Right cardiac atrium (tissue), 5 donors: Measurements from ENCODE around the gene PAK1. TPM values are rescaled to one million over a fixed set of nuclear protein-coding genes. Genes with fewer than 3 reads are reported as not detected.

Source experiments
- ATAC-seq, 2 donors: fragments of 200-7000 bp; cut with Tn5 transposase; one replicate each; pipeline versions ENCODE4 v1.8.0 to v1.9.1; 2020; ENCODE audit warnings: moderate library complexity in 2 of 2, mild to moderate bottlenecking in 1 of 2
- DNase-seq, 3 donors: peaks; one replicate each; pipeline ENCODE4 v3.0.0-alpha.2; 2020
- H3K27ac ChIP-seq: one replicate; pipeline ENCODE4 v1.5.1; 2013; ENCODE audit warnings: mild to moderate bottlenecking, low read length, control low read depth, moderate library complexity
- H3K27me3 ChIP-seq: one replicate; pipeline ENCODE4 v1.6.1; 2013; ENCODE audit not compliant: control insufficient read depth, insufficient read depth
- H3K4me1 ChIP-seq: one replicate; pipeline ENCODE4 v1.6.1; 2013; ENCODE audit warnings: low read length; ENCODE audit not compliant: control insufficient read depth, insufficient read depth
- H3K4me3 ChIP-seq: one replicate; pipeline ENCODE4 v1.5.1; 2013; ENCODE audit warnings: low read length, control low read depth
- H3K9me3 ChIP-seq: one replicate; pipeline ENCODE4 v1.6.1; 2013; ENCODE audit warnings: low read length; ENCODE audit not compliant: control insufficient read depth
- WGBS: extraction: QIAGEN DNeasy Blood & Tissue Kit; methylation state at CpG from one replicate; pipeline ENCODE4 v1.1.7; 2013; 5-methylcytosine and 5-hydroxymethylcytosine counted together
- intact Hi-C, 4 donors: fragments of 100-400 bp; cut with DNase I; formaldehyde crosslinking; loops; one replicate each; pipeline versions ENCODE4 v1.11.0 to v1.14.0; 2022 to 2023
- polyA plus RNA-seq: library from polyadenylated mRNA; stranded (reverse); fragments of 200-250 nt; gene quantifications from one replicate; pipeline ENCODE4 v1.2.3, GENCODE V29; 2013
- total RNA-seq, 4 donors: library from RNA; stranded (reverse); fragmentation: NEBNext Ultra II Directional; extraction: Animal tissue kit (Norgen Biotek cat#: 25700); gene quantifications; one replicate each; pipeline ENCODE4 v1.2.1, GENCODE V29; 2021
- donor health status: healthy with polysubstance abuse.
- donor health status: DM: no; HTN: yes; CAD: no.
- donor health status: DM: no; HTN: no; CAD: no.
- donor health status: DM: no; HTN: yes; CAD: no; lungs with severe emphysema.
- donor health status: DM: yes; HTN: yes; CAD: no.

Gene PAK1
- total and polyA plus RNA-seq, 5 donors, result 7.1 to 19.5 (median 16.2) TPM

DNA sequence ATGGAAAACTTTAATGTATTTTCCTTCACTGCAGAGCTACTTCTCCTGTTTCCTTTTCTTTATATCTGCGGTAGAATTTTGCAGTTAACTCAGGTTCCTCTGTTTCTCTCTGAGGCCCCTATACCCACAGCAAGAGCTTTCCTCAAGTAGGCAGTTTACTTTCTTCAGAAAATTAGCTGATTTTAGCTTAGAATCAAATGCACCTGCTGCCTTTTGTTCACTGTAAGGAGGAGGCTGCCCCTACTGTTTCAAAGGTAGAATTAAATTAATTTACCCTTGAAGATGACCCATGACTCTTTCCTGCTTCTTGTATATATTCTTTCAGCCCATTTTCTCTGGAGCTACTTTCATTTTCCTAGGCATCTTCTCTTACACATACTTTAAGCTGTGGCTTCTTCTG, 103.7 kb downstream of the PAK1 start:
- ATAC-seq, result no peak
- intact Hi-C loops, result no loop called here
- no peak for DNase-seq
- WGBS, result 79% methylated on average over 1 of the region's 1 CpG
- H3K9me3 ChIP-seq, result no peaks in the 10 kb centered on the region
- H3K4me3 ChIP-seq, result no peak overlapping the region
- H3K4me1 ChIP-seq, result no peaks in the 10 kb centered on the region
- no peak overlapping the region for H3K27ac ChIP-seq
- H3K27me3 ChIP-seq, result no peaks in the 10 kb centered on the region

DNA sequence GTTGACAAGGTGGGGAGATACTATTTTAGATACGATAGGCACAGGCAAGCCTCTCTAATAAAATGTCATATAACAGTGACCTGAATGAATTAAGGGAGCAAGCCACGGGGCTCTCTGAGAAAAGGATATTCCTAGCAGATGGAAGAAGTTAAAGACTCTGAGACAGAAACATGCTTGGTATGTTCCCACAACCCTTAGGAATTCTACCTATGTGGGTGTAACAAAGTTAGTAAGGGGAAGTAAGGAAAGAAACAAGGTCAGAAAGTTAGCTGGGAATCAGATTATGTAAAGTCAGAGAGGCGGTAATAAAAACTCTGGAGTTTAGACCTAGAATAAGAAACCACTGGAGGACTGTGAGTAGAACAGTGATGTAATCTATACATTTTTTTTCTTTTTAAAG, 112.7 kb downstream of the PAK1 start:
- Histone ChIP-seq H3K4me3 (no peak overlapping the region), H3K27ac (no peak overlapping the region), H3K9me3 (no peaks in the 10 kb centered on the region), H3K4me1 (no peaks in the 10 kb centered on the region), H3K27me3 (no peaks in the 10 kb centered on the region)
- 86% methylated on average over 3 of the region's 3 CpGs for WGBS
- no peak for ATAC-seq
- DNase-seq, result no peak
- intact Hi-C loops, result no loop called here

DNA sequence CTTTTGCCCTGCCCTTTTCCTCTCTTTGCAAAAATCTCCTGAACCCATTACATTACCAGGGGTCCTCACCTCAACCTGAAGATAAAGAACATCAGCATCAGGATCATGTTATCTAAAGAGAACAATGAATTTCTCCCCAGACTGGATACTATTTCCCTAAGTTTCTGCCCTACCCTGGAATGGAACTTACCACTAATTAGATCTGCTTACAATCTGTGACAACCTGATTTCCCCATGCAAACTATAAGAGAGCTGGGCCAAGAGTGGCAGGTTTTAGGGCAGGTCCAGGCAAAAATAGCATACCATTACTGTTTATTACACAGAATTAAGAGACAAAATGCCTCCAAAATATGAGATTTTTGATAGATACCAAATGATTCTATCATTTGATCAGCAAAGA, 114.4 kb downstream of the PAK1 start:
- Histone ChIP-seq H3K4me3 (no peak overlapping the region), H3K9me3 (no peaks in the 10 kb centered on the region), H3K27me3 (no peaks in the 10 kb centered on the region), H3K27ac (no peak overlapping the region), H3K4me1 (no peaks in the 10 kb centered on the region)
- DNase-seq (no peak), ATAC-seq (no peak)
- intact Hi-C loops, result no loop called here

- peak in 1 of 2 donors; percentile 16 for ATAC-seq
- WGBS, result 46% methylated on average over 3 of the region's 3 CpGs
- no peaks in the 10 kb centered on the region for H3K27me3 ChIP-seq
- no peak overlapping the region for H3K27ac ChIP-seq
- H3K9me3 ChIP-seq, result no peaks in the 10 kb centered on the region
- peak overlapping the region; percentile 6 for H3K4me3 ChIP-seq
- H3K4me1 ChIP-seq, result no peaks in the 10 kb centered on the region
- intact Hi-C loops, result no loop called here
- DNase-seq, result no peak
Observed at GRCh38 chr11:77353131-77353530, 120.8 kb downstream of the PAK1 start.

DNA sequence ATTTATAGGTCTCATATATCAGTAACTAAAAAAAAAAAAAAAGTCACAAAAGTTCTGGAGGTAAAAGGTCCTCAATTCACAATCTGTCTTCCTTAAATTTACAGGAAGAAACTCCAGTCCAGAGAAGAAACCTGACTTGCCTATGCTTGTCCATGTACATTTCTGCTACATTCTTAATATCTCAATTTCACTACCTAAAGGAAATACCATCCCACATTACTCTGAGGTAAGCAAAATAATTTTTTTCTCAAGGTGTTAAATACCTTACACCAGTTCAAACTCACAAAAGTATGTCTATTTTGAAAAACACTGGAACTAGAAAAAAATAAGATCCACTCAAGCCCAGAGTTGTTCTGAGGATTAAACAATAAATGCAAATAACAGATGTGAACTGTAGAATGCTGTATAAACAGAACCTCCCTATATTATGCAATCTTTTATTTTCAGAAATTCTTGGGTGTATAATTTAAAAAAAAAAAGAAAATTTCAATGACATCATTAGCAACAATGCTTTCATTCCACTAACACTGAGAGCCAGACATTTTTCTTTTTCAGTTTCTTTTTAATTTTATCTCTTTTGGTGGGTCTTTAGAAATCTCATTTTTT, 122.5 kb downstream of the PAK1 start:
- H3K27me3 ChIP-seq, result no peaks in the 10 kb centered on the region
- H3K4me1 ChIP-seq, result no peaks in the 10 kb centered on the region
- no peak overlapping the region for H3K27ac ChIP-seq
- H3K9me3 ChIP-seq, result no peaks in the 10 kb centered on the region
- DNase-seq (no peak), ATAC-seq (no peak)
- intact Hi-C loops, result no loop called here
- no peak overlapping the region for H3K4me3 ChIP-seq

DNA sequence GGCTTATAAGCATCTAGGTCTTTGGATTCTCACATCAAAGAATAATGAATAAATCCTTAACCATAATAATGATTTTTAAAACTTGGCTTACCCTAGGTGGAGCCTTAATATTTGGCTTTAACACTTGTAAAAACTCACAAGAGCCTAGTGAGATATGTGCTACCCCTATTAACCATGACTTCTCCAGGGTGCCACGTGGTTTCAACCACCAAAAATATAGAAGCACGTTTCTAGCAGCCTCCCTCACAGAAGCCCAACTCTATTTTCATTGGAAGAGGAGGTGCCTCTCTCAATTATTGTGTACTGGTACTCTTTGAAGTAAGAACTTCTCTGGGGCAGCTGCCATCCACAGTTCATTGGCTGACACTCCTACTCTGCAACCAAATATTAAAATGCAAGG, 125.9 kb downstream of the PAK1 start:
- no peak for DNase-seq
- Histone ChIP-seq H3K4me1 (no peaks in the 10 kb centered on the region), H3K4me3 (no peak overlapping the region), H3K27me3 (no peaks in the 10 kb centered on the region), H3K9me3 (no peaks in the 10 kb centered on the region), H3K27ac (no peak overlapping the region)
- intact Hi-C loops, result no loop called here
- 80% methylated on average over 2 of the region's 2 CpGs for WGBS
- no peak for ATAC-seq

DNA sequence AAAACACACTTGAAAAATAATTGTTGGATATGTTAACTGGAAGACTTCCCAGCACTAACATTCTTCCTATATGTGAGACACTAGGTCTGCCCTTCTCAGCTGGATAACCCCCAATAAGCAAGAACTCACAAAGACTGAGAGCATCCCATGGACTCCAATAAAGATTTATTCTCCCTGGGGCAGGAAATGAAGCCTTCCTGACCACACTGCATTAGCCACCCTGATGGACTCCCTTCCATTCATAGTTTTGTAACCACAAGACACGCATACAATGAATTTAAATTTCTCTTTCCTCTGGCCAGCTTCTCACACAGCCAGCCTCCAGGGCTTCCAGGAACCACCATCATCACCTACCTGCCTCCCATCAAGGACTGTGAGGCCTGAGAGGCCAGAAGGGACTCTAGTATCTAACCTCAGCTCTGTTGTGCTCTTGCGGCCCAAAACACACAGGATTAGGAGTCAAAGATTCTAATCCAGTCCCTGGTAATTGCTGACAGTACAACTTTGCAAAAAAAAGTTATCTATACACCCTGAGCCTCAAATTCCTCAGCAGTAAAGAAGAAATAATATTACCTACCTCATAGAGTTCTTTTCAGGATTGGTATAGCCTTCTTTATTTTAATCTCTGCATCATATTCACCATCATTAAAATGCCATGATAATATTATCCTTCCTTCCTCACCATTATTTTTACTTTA, 126.8 kb downstream of the PAK1 start:
- intact Hi-C loops, result no loop called here
- H3K27ac ChIP-seq, result no peak overlapping the region
- H3K9me3 ChIP-seq, result no peaks in the 10 kb centered on the region
- DNase-seq (no peak), ATAC-seq (no peak)
- no peaks in the 10 kb centered on the region for H3K27me3 ChIP-seq
- 97% methylated on average over 2 of the region's 2 CpGs for WGBS
- no peak overlapping the region for H3K4me3 ChIP-seq
- H3K4me1 ChIP-seq, result no peaks in the 10 kb centered on the region

DNA sequence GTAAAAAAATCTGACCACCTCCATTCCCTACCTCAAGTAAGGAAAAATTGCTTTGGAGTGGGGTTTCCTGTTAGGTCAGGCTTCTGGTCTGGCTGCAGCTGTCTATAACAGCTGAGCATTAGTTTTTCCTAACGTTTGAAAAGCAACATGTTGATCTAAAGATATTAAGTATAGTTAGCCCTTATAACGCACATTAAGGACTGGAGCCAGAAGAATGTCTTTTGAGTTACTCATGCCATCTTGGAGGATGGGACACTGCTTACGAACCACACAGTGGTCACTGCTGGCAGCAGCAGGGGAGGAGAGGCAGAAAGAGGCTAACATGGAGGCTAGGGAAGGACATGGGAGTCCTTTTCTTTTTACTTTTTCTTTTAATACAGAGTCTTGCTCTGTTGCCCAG, 128.3 kb downstream of the PAK1 start:
- ATAC-seq, result no peak
- no peak overlapping the region for H3K4me3 ChIP-seq
- H3K4me1 ChIP-seq, result no peaks in the 10 kb centered on the region
- intact Hi-C loops, result no loop called here
- WGBS, result 78% methylated on average over 3 of the region's 3 CpGs
- H3K27ac ChIP-seq, result no peak overlapping the region
- H3K27me3 ChIP-seq, result no peaks in the 10 kb centered on the region
- no peak for DNase-seq
- H3K9me3 ChIP-seq, result no peaks in the 10 kb centered on the region

GRCh38 chr11:77340501-77340900, 133.4 kb downstream of the PAK1 start:
- Histone ChIP-seq H3K27me3 (no peaks in the 10 kb centered on the region), H3K4me1 (no peaks in the 10 kb centered on the region), H3K4me3 (no peak overlapping the region), H3K9me3 (no peaks in the 10 kb centered on the region), H3K27ac (no peak overlapping the region)
- no peak for ATAC-seq
- WGBS, result 38% methylated on average over 3 of the region's 3 CpGs
- intact Hi-C loops, result no loop called here
- DNase-seq, result no peak

GRCh38 chr11:77332259-77332658, 141.6 kb downstream of the PAK1 start:
- H3K27ac ChIP-seq, result no peak overlapping the region
- 92% methylated on average over 2 of the region's 3 CpGs for WGBS
- H3K4me1 ChIP-seq, result no peaks in the 10 kb centered on the region
- no peaks in the 10 kb centered on the region for H3K27me3 ChIP-seq
- no peaks in the 10 kb centered on the region for H3K9me3 ChIP-seq
- no peak for ATAC-seq
- H3K4me3 ChIP-seq, result no peak overlapping the region
- no peak for DNase-seq
- intact Hi-C loops, result no loop called here

GRCh38 chr11:77325159-77325558, 148.7 kb downstream of the PAK1 start:
- DNase-seq, result no peak

GRCh38 chr11:77324508-77324907, 149.4 kb downstream of the PAK1 start:
- Histone ChIP-seq H3K4me1 (no peaks in the 10 kb centered on the region), H3K27me3 (no peaks in the 10 kb centered on the region), H3K4me3 (no peak overlapping the region), H3K9me3 (no peaks in the 10 kb centered on the region), H3K27ac (no peak overlapping the region)
- DNase-seq, result no peak
- no peak for ATAC-seq
- intact Hi-C loops, result no loop called here

More at GRCh38 chr11:77325159-77325558, 148.7 kb downstream of the PAK1 start:
- Histone ChIP-seq H3K9me3 (no peaks in the 10 kb centered on the region), H3K27ac (no peak overlapping the region), H3K27me3 (no peaks in the 10 kb centered on the region), H3K4me1 (no peaks in the 10 kb centered on the region), H3K4me3 (no peak overlapping the region)
- no peak for ATAC-seq
- WGBS, result 69% methylated on average over 1 of the region's 1 CpG
- intact Hi-C loops, result no loop called here
